GM03348 (cell line): ENCODE measurements around the gene WDR33.
A peak's percentile ranks its signal among the peaks of the same experiment; 100 is the strongest.
"Not testable (repeated sequence)": the region's sequence is repeated elsewhere in the genome, so short reads cannot be mapped to it uniquely, and the experiment has no call there.

Experiments
- DNase-seq: peaks from one replicate; pipeline ENCODE4 v3.0.0; 2012; ENCODE audit warnings: low spot score

The WDR33 gene

GRCh38 chr2:127810156-127810618, 784 bp downstream of the WDR33 start:
- DNase-seq, result peak; percentile 44

GRCh38 chr2:127807678-127808353, 3.2 kb downstream of the WDR33 start:
- no peak for DNase-seq

DNA sequence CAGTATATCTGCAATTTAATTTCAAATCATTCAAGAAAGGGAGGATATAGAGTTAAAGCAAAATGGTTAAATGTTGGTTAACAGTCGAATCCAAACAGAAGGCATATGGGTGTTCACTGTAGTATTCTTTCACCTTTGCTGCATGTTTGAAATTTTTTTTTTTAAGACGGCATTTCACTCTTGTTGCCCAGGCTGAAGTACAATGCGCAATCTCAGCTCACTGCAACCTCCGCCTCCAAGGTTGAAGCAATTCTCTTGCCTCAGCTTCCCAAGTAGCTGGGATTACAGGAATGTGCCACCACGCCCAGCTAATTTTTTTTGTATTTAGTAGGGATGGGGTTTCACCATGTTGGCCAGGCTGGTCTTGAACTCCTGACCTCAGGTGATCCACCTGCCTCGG, 4.1 kb downstream of the WDR33 start:
- DNase-seq, result not testable (repeated sequence)

- DNase-seq, result no peak
Measured at GRCh38 chr2:127805491-127805890, 5.5 kb downstream of the WDR33 start.

GRCh38 chr2:127799926-127800325, 11.0 kb downstream of the WDR33 start:
- no peak for DNase-seq

- no peak for DNase-seq
Measured at GRCh38 chr2:127796389-127796788, 14.6 kb downstream of the WDR33 start.

- DNase-seq, result not testable (repeated sequence)
Measured at GRCh38 chr2:127794901-127795300, 16.1 kb downstream of the WDR33 start.

DNA sequence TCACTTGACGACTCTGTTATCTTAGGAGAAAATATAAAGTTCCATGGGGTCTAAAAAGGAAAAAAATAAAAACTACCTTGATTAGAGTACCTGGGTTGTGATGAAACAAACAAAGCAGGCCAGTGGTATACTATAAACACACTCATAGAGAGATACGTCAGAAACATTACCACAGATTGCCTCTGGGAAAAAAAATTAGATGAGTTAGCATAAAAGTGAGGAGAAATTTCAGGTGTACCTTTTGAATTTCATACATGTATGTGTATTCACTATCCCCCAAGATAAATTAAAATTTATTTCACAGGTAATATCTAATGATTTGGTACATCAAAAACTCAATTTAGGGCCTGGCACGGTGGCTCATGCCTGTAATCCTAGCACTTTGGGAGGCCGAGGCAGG, 18.2 kb downstream of the WDR33 start:
- DNase-seq, result no peak

DNA sequence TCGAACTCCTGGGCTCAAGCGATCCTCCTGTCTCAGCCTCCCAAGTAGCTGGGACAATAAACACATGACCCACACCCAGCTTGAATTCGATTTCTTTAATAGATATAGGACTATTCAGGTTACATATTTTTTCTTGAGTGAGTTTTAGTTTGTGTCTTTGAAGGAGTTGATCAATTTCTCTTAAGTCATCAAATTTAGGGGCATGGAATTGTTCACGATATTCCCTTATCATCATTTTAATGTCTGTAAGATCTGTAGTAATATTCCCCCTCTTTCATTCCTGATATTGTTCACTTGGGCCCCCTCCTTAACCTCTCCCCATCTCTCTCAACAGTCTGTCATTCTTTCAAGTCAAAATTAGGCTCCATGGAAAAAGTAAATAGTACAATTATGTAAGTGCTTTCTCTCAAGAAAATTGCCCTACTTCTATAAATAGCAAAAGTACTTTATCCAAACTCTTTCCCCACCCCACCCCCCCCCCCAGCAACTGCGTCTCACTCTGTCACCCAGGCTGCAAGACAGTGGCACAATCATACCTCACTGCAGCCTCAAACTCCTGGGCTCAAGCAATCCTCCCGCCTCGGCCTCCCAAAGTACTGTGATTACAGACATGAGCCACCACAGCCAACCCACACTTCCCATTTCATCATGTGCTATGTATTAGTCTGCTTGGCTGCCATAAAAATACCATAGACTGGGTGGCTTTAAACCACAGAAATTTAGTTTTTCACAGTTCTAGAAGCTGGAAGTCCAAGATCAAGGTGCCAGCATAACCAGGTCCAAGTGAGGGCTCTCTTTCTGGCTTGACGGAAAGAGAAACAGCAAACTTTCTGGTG, 20.1 kb downstream of the WDR33 start:
- no peak for DNase-seq

- no peak for DNase-seq
Measured at GRCh38 chr2:127786048-127786809, 24.7 kb downstream of the WDR33 start.

DNA sequence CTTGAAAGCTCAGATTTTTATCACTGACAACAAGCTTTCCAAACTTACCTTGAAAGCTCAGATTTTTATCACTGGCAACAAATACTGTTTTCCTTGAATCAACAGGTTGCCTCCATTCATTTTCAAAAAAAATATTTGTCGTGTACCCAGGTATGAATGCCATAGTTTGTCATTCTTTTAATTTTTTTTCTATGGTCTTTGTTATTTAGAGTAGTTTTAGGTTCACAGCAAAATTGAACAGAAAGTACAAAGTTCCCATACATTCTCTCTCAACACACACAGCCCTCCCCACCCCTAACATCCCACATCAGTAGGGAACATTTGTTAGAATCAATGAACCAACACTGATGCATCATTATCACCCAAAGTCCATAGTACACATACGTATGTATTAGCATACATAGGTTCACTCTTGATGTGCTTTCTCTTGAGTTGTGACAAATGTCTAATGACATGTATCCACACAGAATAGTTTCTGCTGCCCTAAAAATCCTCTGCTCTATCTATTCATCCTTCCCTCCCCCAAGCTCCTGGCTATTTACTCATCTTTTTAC, 25.9 kb downstream of the WDR33 start:
- no peak for DNase-seq

- no peak for DNase-seq
Measured at GRCh38 chr2:127783101-127783500, 27.9 kb downstream of the WDR33 start.

GRCh38 chr2:127778850-127779249, 32.1 kb downstream of the WDR33 start:
- DNase-seq, result no peak

- DNase-seq, result no peak
Measured at GRCh38 chr2:127778447-127778846, 32.5 kb downstream of the WDR33 start.

- no peak for DNase-seq
Measured at GRCh38 chr2:127776122-127776780, 34.7 kb downstream of the WDR33 start.

GRCh38 chr2:127771756-127772155, 39.2 kb downstream of the WDR33 start:
- peak; percentile 76 for DNase-seq

DNA sequence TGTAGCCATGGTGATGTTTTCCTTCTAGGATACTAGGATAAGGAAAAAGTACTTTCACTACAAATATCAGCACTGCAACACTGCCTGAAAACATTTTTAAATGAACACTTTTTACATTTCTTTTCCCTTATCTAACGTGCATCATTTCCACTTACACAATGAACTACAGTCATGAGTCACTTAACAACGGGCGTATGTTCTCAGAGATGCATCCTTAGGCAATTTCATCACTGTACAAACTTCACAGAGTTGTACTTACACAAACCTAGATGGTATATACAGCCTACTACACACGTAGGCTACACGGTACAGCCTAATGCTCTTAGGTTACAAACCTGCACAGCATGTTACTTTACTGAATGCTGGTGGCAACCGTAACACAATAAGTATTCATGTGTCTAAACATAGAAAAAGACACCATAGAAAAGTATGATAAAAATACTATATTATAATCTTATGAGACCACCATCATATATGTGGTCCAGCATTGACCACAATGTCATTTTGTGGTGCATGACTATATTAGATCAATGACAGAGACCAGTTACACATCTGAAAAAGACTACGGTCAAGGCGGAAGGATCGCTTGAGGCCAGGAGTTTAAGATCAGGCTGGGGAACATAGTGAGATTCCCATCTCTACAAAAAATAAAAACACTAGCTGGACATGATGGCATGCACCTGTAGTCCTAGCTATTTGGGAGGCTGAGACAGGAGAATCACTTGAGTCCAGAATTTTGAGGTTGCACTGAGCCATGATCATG, 39.8 kb downstream of the WDR33 start:
- DNase-seq, result peak; percentile 66

GRCh38 chr2:127770534-127770933, 40.4 kb downstream of the WDR33 start:
- DNase-seq, result not testable (repeated sequence)

- no peak for DNase-seq
Measured at GRCh38 chr2:127769587-127769986, 41.4 kb downstream of the WDR33 start.

DNA sequence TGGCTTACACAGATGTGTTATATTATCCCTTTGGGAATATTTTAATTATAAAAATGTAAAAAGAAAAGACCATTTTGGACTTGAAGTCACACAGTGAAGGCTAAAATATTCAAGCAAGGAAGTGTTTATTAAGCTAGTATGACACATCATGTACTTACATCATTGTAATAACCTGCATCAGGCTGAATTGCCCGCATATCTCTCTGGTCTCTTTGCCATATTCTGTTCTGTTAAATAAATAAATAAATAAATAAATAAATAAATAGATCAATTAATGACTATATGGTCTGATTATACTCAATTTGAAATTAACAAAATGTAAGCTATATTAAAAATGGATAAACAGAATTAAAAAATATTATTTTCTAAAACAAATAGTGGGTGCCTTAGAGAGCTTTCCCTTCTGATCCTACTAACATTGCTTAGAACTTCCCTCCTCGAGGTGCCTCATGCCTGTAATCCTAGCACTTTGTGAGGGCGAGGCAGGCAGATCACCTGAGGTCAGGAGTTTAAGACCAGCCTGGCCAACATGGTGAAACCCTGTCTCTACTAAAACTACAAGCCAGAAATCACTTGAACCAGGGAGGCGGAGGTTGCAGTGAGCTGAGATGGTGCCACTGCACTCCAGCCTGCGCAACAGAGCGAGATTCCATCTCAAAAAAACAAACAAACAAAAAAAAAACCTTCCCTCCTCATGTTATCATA, 42.0 kb downstream of the WDR33 start:
- DNase-seq, result no peak
